Ascending aorta (tissue), 2 donors: ENCODE results near the gene COX5A. TPM values are rescaled to one million over a fixed set of nuclear protein-coding genes. Genes with fewer than 3 reads are reported as not detected.
A peak's percentile ranks its signal among the peaks of the same experiment; 100 is the strongest.
"Not testable (repeated sequence)": the region's sequence is repeated elsewhere in the genome, so short reads cannot be mapped to it uniquely, and the experiment has no call there.

ENCODE experiments used
- DNase-seq, 2 donors: peaks; one replicate each; pipeline ENCODE4 v3.0.0-alpha.2; 2019; ENCODE audit warnings: low spot score in 2 of 2
- H3K27ac ChIP-seq, 2 donors: fragments of 200-600 bp; sonication (generic); one replicate each; pipeline ENCODE4 v1.5.1; 2016 to 2017; ENCODE audit warnings: mild to moderate bottlenecking in 1 of 2
- H3K27me3 ChIP-seq: fragments of 200-600 bp; sonication (generic); one replicate; pipeline ENCODE4 v1.5.1; 2017
- H3K36me3 ChIP-seq, 2 donors: fragments of 200-600 bp; sonication (generic); one replicate each; pipeline ENCODE4 v1.5.1; 2016
- H3K4me1 ChIP-seq, 2 donors: fragments of 200-600 bp; sonication (generic); one replicate each; pipeline ENCODE4 v1.5.1; 2016 to 2017; ENCODE audit warnings: mild to moderate bottlenecking in 1 of 2
- H3K4me3 ChIP-seq, 2 donors: fragments of 200-600 bp; sonication (generic); one replicate each; pipeline ENCODE4 v1.5.1; 2016 to 2017; ENCODE audit warnings: mild to moderate bottlenecking in 1 of 2
- H3K9me3 ChIP-seq, 2 donors: fragments of 200-600 bp; sonication (generic); one replicate each; pipeline ENCODE4 v1.5.1; 2016
- CTCF ChIP-seq, 3 experiments: fragments of 200-600 bp in 2 of 3; fragments of 450-650 bp in 1 of 3; sonication (generic) in 2 of 3; IDR thresholded peaks; one replicate each; pipeline ENCODE4 v1.5.1; 2016 to 2019; ENCODE audit warnings: antibody characterized with exemption in 3 of 3, mild to moderate bottlenecking in 1 of 3, moderate library complexity in 1 of 3
- intact Hi-C: fragments of 100-400 bp; cut with DNase I; formaldehyde crosslinking; loops from one replicate; pipeline ENCODE4 v1.15.1; 2023
- total RNA-seq: library from RNA; depleted of rRNA; stranded (reverse); fragments of >200 nt; gene quantifications from one replicate; pipeline ENCODE4 v1.1.0, GENCODE V29; 2016

Gene COX5A
- total RNA-seq, 1 donor from 2014 or later: 83.5 TPM

DNA sequence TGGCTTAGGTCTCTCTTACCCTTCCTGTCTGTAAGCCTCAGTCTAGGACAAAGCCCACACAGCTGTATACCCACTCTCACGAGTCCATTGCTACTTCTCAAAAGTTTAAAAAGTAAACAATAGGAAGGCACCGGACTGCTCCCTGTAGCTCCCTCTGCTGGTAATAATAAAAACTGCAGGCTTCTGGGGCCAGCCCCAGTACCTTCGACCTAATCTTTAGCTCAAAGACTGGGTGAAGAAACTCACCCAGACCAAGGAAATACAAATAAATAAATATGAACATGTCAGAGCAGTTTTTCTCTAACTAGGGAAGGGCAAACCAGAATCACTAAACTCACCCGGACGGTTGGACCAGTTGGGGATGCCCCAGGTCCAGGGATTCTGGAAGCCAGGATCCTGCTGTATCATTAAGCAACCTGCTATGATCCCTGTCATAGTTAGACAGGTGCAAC, 36.2 kb downstream of the COX5A start:
- no peak overlapping the region for H3K4me3 ChIP-seq
- peaks cover 8 to 17% of the 10 kb centered on the region in 2 donors for H3K4me1 ChIP-seq
- DNase-seq: peak in 1 of 2 donors; percentile 78
- peak; percentile 66 to 91 (median 89) for TF ChIP-seq CTCF (IDR thresholded peaks at IDR 0.05)
- H3K9me3 ChIP-seq: no peaks in the 10 kb centered on the region
- H3K27ac ChIP-seq: no peak overlapping the region
- H3K27me3 ChIP-seq: no peaks in the 10 kb centered on the region
- intact Hi-C loops: no loop called here
- peaks cover 39 to 57% of the 10 kb centered on the region in 2 donors for H3K36me3 ChIP-seq

GRCh38 chr15:74897300-74897701, 40.6 kb downstream of the COX5A start:
- no peak overlapping the region for H3K27ac ChIP-seq
- H3K9me3 ChIP-seq: no peaks in the 10 kb centered on the region
- no peaks in the 10 kb centered on the region for H3K27me3 ChIP-seq
- H3K4me3 ChIP-seq: no peak overlapping the region
- intact Hi-C loops: no loop called here
- no peak for DNase-seq
- TF ChIP-seq CTCF (IDR thresholded peaks at IDR 0.05): no peak
- peaks cover 0 to 2% of the 10 kb centered on the region in 2 donors for H3K4me1 ChIP-seq
- H3K36me3 ChIP-seq: peaks cover 41 to 43% of the 10 kb centered on the region in 2 donors

GRCh38 chr15:74896316-74896715, 41.6 kb downstream of the COX5A start:
- no peak for DNase-seq
- intact Hi-C loops: no loop called here
- no peaks in the 10 kb centered on the region for H3K9me3 ChIP-seq
- no peak overlapping the region for H3K27ac ChIP-seq
- H3K4me3 ChIP-seq: no peak overlapping the region
- H3K27me3 ChIP-seq: no peaks in the 10 kb centered on the region
- H3K36me3 ChIP-seq: peaks cover 36% of the 10 kb centered on the region in 2 donors
- TF ChIP-seq CTCF (IDR thresholded peaks at IDR 0.05): no peak
- no peaks in the 10 kb centered on the region for H3K4me1 ChIP-seq

DNA sequence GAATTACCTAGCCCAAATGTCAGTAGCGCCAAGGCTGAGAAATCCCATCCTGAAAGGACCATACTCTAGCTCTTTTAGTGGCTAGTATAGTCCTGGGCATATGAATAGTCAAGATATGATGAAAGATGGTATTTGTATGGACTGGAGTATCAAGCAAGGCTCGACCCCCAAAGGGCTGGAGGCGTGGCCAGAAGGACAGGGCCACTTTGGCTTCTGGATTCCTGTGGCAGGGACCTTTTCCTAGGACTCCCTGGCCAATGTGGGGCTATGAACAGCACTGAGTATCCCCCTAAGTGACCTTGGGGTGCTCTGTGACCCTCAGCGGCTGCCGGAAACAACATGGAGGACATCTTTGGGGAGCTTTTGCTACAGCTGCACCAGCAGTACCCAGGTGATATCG, 42.0 kb downstream of the COX5A start:
- no peak for TF ChIP-seq CTCF (IDR thresholded peaks at IDR 0.05)
- intact Hi-C loops: no loop called here
- DNase-seq: no peak
- no peak overlapping the region for H3K4me3 ChIP-seq
- H3K36me3 ChIP-seq: peaks cover 31 to 32% of the 10 kb centered on the region in 2 donors
- no peaks in the 10 kb centered on the region for H3K27me3 ChIP-seq
- H3K9me3 ChIP-seq: no peaks in the 10 kb centered on the region
- no peak overlapping the region for H3K27ac ChIP-seq
- H3K4me1 ChIP-seq: no peaks in the 10 kb centered on the region

GRCh38 chr15:74894383-74894782, 43.5 kb downstream of the COX5A start:
- H3K4me1 ChIP-seq, H3K27ac ChIP-seq, H3K9me3 ChIP-seq, intact Hi-C loops, H3K4me3 ChIP-seq, DNase-seq, H3K27me3 ChIP-seq: not testable (repeated sequence)
- H3K36me3 ChIP-seq: peaks cover 16 to 22% of the 10 kb centered on the region in 2 donors

DNA sequence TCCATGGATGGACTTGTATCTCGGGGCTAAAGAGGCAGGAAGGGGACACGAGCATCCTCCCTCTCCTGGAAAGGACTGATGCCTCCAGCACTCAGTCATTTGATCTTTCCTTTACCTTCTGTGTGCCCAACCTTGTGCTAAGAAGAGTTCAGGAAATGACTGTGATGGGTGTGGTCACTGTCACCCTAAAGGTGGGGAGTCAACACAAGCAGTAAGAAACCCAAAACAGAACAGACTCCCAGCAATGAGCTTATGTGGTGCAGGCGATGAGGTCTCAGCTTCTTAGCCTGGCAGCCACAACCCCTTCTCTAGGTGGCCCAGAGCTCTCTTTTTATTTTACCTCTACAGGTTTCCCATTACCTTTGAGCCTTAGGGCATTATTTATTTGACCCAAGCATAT, 44.2 kb downstream of the COX5A start:
- no peak overlapping the region for H3K27ac ChIP-seq
- H3K4me3 ChIP-seq: no peak overlapping the region
- H3K4me1 ChIP-seq: peaks cover 4 to 13% of the 10 kb centered on the region in 2 donors
- H3K27me3 ChIP-seq: no peaks in the 10 kb centered on the region
- DNase-seq: no peak
- TF ChIP-seq CTCF (IDR thresholded peaks at IDR 0.05): no peak
- H3K36me3 ChIP-seq: peaks cover 11 to 17% of the 10 kb centered on the region in 2 donors
- no peaks in the 10 kb centered on the region for H3K9me3 ChIP-seq
- intact Hi-C loops: no loop called here
